Measurements from ENCODE around the gene PCSK4. TPM values are rescaled to one million over a fixed set of nuclear protein-coding genes. Genes with fewer than 3 reads are reported as not detected.

The PCSK4 gene
- total RNA-seq, 1 experiment from 2014 or later = 9.1 TPM

DNA sequence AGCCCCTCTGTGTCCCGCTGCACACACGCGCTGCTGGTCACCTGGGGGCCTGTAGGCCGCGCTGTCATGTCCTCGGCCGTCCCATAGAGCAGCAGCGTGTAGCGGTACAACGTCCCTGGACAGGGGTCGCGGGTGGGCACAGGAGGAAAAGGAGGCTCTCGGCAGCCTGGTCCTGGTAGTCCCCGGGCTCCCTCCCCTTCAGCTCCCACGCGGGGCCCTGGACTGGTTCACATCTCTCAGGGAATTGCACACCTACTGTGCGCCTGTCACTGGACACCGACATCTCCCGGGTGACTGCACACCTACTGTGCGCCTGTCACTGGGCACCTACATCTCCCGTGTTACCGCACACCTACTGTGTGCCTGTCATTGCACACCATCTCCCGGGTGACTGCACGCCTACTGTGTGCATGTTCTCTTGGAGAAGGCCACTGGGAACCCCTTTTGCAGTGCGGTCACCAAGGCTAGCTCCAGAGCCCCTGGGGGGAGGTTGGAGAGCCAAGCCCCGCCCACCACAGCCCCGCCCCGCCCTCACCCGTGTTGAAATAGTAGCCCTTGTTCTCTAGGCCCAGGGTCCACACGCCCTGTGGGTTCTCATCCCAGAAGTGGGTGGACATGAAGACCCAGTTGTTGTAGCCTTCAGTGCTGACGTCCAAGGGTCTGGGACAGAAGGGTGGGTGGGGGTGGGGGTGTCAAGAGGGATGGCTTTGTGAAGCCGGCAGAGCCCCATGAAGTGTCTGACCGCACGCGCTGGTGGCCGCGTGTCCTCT lies 7.6 kb downstream of the PCSK4 start:
- H2AFZ ChIP-seq (ENCODE audit: low read length) = no peak overlapping the region
- H3K9me3 Mint-ChIP-seq = no peaks in the 10 kb centered on the region
- H2BK12ac ChIP-seq (ENCODE audit: insufficient read length, low read depth, low read length) = no peak overlapping the region

More for the DNA sequence above, 7.6 kb downstream of the PCSK4 start:
- Histone ChIP-seq H3K27ac (ENCODE audit: insufficient read length, low read depth, low read length) (no peak overlapping the region), H4K8ac (replicated peaks; ENCODE audit: insufficient read length, low read depth, low read length) (no peak overlapping the region), H3K9me3 (ENCODE audit: control insufficient read depth, low read depth, low read length) (no peaks in the 10 kb centered on the region), H3K14ac (ENCODE audit: insufficient read depth, low read length) (no peak overlapping the region; the same call in 1 of the 2 replicates), H3K4ac (ENCODE audit: low read depth, low read length) (no peak overlapping the region), H3K23me2 (ENCODE audit: insufficient read length, low read depth, low read length, poor library complexity, severe bottlenecking) (peaks cover 3% of the 10 kb centered on the region), H2BK120ac (ENCODE audit: low read depth, low read length, poor library complexity, severe bottlenecking) (no peak overlapping the region), H3T11ph (ENCODE audit: low read length) (no peak overlapping the region), H3K79me2 (ENCODE audit: insufficient read depth, low read length) (no peaks in the 10 kb centered on the region), H3K23ac (ENCODE audit: insufficient read length, low read depth, low read length) (no peak overlapping the region), H3K4me2 (ENCODE audit: insufficient read depth, insufficient read length, low read length) (no peak overlapping the region), H2AK5ac (ENCODE audit: insufficient read length, low read length) (no peak overlapping the region), H3K27me3 (ENCODE audit: insufficient read depth, low read length) (no peaks in the 10 kb centered on the region), H2BK20ac (ENCODE audit: low read depth, low read length, poor library complexity, severe bottlenecking) (no peak overlapping the region), H4K20me1 (ENCODE audit: control insufficient read depth, insufficient read depth, insufficient read length) (no peaks in the 10 kb centered on the region), H3K56ac (ENCODE audit: insufficient read length, low read depth, low read length) (no peak overlapping the region), H4K91ac (ENCODE audit: insufficient read length, low read depth, low read length) (no peak overlapping the region), H3K9ac (ENCODE audit: extremely low read depth, insufficient read length, low read length) (no peak overlapping the region), H4K5ac (ENCODE audit: insufficient read length, low read depth, low read length) (no peak overlapping the region), H2BK15ac (ENCODE audit: low read depth, low read length) (no peak overlapping the region), H2BK5ac (ENCODE audit: insufficient read length, low read length) (no peak overlapping the region), H3K18ac (ENCODE audit: insufficient read length, low read depth, low read length) (no peak overlapping the region), H3K4me1 (ENCODE audit: insufficient read depth, low read length) (no peaks in the 10 kb centered on the region), H3K79me1 (ENCODE audit: insufficient read depth, low read depth, low read length, poor library complexity, severe bottlenecking) (no peaks in the 10 kb centered on the region)
- H3K4me1 Mint-ChIP-seq = peaks cover 0 to 8% of the 10 kb centered on the region in 2 experiments; a peak in 2 of 4 replicates
- peaks cover under 1 to 4% (median 1%) of the 10 kb centered on the region in 3 experiments; a peak in 6 of 7 replicates for H3K36me3 Mint-ChIP-seq (ENCODE audit: insufficient read depth in 1 of 3, low read depth in 3 of 3)
- TF ChIP-seq, protein P1, sequence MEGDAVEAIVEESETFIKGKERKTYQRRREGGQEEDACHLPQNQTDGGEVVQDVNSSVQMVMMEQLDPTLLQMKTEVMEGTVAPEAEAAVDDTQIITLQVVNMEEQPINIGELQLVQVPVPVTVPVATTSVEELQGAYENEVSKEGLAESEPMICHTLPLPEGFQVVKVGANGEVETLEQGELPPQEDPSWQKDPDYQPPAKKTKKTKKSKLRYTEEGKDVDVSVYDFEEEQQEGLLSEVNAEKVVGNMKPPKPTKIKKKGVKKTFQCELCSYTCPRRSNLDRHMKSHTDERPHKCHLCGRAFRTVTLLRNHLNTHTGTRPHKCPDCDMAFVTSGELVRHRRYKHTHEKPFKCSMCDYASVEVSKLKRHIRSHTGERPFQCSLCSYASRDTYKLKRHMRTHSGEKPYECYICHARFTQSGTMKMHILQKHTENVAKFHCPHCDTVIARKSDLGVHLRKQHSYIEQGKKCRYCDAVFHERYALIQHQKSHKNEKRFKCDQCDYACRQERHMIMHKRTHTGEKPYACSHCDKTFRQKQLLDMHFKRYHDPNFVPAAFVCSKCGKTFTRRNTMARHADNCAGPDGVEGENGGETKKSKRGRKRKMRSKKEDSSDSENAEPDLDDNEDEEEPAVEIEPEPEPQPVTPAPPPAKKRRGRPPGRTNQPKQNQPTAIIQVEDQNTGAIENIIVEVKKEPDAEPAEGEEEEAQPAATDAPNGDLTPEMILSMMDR (conservative IDR thresholded peaks at IDR 0.05) = no peak
- no peak for DNase-seq
- no peak overlapping the region for H3K27ac Mint-ChIP-seq
- no peak overlapping the region for H3K4me3 Mint-ChIP-seq
- no peaks in the 10 kb centered on the region; the same call in 1 of the 2 replicates for H3K27me3 Mint-ChIP-seq (ENCODE audit: low read depth)
- no CpG with 5 or more reads among the region's 37 CpGs for WGBS (ENCODE audit: extremely low coverage, insufficient read length, low lambda C conversion rate)
